Breast epithelium (tissue), 3 donors: ENCODE measurements around the gene PHLDA3.

ENCODE experiments used
- POLR2A ChIP-seq: fragments of 450-650 bp; IDR thresholded peaks from one replicate; pipeline ENCODE4 v1.6.1; 2016; ENCODE audit warnings: antibody characterized with exemption, mild to moderate bottlenecking, moderate library complexity
- POLR2AphosphoS5 ChIP-seq, 3 donors: sonication (generic); formaldehyde crosslinking; IDR thresholded peaks; one replicate each; pipeline ENCODE4 v1.6.1; 2017; ENCODE audit warnings: antibody characterized with exemption in 3 of 3
- TF ChIP-seq, protein P1 (sequence below), 3 donors: fragments of 450-650 bp; IDR thresholded peaks; one replicate each; pipeline ENCODE4 v1.5.1; 2016 to 2017; ENCODE audit warnings: antibody characterized with exemption in 3 of 3, mild to moderate bottlenecking in 3 of 3, moderate library complexity in 3 of 3

DNA sequence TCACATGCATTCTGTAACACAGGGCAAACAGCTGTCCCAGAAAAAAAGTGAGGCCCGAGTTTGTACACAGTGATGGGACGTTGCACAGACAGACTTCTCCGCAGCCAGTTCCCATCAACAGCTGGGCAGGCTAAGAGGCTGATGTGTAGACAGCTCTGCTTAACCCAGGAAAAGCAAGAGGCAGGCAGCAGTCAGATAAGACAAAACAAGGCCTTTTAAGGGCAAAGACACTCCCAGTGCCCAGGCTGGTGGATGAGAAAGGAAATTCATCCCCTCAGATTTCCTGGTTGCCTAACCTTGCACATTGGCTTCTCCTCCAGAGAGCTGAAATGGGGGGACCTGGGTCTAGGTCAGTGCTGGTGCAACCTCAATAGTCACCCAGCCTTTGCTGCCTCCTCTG, 17.2 kb upstream of the PHLDA3 start:
- TF ChIP-seq POLR2AphosphoS5 (IDR thresholded peaks at IDR 0.05) (no peak), POLR2A (no peak)
- TF ChIP-seq, protein P1, sequence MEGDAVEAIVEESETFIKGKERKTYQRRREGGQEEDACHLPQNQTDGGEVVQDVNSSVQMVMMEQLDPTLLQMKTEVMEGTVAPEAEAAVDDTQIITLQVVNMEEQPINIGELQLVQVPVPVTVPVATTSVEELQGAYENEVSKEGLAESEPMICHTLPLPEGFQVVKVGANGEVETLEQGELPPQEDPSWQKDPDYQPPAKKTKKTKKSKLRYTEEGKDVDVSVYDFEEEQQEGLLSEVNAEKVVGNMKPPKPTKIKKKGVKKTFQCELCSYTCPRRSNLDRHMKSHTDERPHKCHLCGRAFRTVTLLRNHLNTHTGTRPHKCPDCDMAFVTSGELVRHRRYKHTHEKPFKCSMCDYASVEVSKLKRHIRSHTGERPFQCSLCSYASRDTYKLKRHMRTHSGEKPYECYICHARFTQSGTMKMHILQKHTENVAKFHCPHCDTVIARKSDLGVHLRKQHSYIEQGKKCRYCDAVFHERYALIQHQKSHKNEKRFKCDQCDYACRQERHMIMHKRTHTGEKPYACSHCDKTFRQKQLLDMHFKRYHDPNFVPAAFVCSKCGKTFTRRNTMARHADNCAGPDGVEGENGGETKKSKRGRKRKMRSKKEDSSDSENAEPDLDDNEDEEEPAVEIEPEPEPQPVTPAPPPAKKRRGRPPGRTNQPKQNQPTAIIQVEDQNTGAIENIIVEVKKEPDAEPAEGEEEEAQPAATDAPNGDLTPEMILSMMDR (IDR thresholded peaks at IDR 0.05), result no peak
